DMS 273 (cell line): ENCODE results near the gene DUSP28.
"Not testable (repeated sequence)": the region's sequence is repeated elsewhere in the genome, so short reads cannot be mapped to it uniquely, and the experiment has no call there.

Experiments
- DNase-seq: peaks from one replicate; lab custom pipeline; 2025; ENCODE audit not compliant: unreplicated experiment; lab: John Stamatoyannopoulos, UW

DUSP28 gene, protein sequence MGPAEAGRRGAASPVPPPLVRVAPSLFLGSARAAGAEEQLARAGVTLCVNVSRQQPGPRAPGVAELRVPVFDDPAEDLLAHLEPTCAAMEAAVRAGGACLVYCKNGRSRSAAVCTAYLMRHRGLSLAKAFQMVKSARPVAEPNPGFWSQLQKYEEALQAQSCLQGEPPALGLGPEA

DNA sequence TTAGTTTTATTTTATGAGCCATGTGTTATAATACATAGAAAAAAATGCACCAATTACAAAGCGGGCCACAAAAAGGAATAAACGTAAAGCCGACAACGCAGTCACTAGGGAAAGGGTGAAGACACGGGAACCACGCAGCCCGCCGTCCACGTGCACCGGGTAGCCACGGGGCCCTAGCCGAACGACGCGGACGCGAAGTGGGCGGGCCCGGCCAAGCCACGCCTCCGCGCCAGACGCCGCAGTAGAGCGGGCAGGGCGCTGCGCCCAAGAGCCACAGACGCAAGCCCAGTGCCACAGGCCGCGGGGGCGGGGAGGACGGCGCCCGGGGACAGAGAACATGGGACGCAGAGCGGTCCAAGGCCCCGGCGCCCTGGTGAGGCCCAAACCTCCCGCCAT lies at the start of gene DUSP28:
Gene DUSP28 (plus strand): TSS at position 274 of the 396 bp plus-strand sequence. CDS start 328 bp downstream, outside the sequence.
- peak; percentile 95 for DNase-seq

DNA sequence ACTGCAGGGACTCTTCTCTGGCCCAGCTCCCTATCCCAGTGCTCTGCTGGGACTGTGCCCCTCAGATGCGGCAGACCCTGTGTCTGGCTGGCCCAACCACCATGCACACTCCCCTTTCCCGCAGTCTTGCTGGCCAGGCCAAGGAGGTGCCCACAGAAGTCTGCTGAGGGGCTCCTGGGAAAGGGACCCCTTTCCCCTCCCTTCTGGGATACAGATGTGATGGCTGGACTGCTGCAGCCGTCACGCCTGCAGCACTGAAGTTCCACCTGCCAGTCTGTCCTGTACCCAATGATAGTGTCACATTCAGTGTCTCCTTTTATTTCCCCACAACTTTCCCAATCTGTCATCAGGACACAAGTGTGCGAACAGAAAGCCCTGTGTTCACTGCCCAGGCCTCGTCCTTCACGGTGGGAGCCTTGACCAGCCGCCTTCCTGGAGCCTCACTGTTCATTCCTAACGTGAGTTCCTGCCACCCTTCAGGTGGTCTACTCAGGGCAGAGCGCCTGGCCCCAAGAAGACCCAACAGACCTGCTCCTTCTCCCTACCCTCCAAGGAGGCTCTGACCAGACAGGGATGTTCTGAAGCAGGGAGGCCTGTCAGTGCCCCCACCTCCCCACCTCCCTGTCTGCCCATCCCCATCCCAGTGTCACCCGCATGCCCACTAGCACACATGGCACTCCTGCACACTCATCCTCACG lies 49.5 kb upstream of the DUSP28 start:
- DNase-seq, result no peak

DNA sequence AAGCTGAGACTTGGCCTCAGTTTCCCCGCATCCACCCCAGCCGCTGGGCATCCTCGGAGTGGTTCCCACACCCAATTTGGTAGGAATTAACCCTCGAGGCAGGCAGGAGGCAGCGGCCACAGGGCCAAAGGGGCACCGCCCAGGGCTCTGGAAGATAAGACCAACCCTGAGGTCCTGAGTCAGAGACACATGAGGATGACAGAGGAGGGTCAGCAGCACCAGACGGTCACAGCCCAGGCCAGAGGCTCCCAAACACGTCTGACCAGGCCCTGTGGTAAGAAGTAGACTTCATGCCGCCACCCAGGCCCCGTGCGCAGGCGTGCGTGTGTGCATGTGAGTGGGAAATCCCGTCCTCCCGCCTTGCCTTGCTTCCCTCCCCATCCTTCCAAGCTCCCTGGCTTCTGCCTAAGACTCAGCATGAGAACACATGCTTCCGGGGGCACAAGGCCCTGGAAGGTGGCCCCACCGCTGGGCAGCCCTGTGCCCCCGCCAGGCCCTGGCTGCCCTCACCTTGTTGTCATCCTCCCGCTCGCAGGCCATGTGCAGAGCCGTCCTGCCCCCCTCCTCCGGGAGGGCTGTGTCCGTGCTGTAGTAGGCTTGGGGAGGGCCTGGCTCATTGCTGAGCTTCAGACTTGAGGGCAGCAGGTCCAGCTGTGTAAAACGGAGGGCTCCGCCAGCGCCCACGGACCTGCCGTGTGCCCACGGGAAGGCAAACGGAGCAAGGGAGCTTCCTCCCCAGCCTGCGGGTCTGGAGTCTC lies 48.6 kb upstream of the DUSP28 start:
- DNase-seq, result no peak

DNA sequence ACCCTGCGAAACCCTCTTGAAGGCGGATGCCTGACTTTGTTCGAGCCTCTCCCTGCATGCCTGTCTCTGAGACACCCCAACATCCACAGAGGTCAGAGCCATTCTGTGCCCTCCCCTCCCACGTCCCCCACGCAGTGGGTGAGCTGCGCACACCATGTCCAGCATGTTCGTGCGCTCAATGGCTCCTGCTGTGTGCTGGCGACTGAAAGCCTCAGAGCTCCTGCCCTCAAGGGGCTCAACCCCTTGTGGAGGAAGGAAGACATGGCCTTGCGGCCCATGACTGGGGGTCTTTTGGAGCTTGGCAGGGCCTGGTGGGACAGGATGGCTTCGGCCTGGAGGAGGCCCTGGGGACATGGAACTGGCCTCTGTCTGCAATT lies 48.1 kb upstream of the DUSP28 start:
- DNase-seq, result no peak

DNA sequence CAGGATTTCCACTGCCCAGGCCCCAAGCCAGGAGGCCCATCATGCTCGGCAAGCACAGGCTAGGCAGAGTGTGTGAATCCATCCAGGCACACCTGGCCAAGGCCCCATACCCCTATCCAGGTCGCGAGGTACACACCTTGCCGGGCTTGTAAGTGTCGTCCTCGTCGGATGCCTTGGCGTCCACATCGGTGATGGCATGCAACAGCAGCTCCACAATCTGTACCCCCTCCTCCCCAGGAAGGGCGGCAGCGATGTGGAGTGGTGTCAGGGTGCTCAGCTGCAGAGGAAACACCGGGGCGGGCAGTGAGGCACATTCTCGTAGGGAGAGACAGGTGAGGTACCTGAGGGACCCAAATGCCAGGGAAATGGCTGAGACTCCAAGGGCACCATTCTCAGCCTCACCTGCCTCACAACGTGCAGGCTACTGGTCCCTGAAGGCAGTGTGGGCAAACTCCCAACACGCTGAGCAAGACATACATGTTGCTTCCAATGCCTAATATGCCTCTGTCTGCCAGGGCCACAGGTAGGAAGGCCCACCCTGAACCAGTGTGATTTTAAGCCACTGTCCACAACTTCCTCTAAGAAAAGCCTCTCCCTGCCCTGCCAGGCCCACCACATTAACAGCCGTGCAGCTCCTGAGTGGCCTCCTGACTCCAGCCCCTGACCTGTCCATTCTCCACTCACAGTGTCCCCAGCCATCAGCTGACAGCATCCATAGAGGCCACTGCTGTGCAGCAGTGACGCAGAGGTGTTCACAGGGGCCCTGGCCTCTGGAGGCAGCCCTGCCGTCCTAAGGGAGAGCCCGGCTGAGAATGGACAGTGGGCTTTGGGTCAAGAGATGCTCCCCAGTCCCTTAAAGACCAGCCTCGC lies 47.3 kb upstream of the DUSP28 start:
- no peak for DNase-seq

DNA sequence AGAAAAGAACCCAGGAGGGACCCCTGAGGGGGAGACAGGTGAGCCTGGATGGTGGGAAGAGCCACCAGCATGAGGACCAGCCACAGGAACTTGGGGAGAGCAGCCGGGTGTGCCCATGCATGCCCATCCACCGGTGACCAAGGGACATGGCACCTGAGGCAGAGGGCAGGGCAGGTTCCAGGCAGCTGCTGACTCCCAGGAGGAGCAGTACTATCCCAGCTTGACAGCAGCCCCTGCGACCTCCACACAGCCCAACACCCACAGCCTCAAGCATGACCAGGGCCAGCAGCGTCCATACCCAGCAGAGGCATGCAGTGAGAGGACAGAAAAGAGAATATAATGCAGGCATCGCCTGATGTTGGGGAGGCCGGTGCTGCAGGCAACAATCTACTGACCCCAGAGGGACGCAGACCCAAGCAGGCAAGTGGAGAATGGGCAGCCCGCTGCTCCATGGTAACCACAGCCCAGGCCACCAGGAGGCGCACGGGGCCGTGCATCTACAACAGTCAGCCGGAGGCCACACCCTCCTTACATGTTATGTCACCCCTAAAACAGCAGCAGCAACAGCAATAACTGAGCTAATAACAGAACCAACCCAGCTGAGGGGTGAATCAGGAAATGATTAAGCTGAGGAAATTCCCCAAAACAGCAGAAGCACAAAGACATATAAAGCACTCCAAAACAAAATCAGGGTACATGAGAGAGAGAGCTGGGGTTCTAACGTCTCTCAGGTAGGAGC lies 46.4 kb upstream of the DUSP28 start:
- DNase-seq, result peak; percentile 74

DNA sequence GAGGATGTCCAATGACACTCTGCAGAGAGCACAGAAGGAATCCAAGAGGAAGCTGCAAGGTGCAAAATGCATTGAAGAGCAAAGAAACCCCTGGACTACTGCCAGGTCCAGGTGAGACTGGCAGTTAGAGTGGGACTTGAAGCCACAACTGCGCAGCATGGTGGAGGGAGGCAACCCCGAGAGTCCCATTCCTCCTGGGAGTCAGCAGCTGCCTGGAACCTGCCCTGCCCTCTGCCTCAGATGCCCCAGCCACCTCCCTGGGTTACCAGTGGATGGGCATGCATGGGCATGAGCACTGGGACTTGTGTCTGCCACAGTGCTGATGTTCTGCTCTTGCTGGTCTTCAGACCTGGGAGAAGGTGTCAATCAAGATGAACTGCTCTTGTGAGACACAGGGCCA lies 45.5 kb upstream of the DUSP28 start:
- no peak for DNase-seq

DNA sequence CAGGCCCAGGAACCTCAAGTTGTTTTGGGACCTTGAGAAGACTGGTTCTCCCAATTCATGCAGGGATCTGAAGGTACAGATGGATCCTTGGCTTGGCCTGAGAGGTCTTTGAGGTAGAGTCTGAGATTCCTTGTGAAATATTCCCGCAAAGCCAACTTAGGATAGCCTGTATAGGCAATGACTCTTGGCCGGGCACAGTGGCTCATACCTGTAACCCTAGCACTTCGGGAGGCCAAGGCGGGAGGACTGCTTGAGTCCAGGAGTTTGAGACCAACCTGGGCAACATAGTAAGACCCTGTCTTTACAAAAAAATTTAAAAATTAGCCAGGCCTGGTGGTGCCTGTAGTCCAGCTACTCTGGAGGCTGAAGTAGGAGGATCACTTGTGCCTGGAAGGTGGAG lies 42.8 kb upstream of the DUSP28 start:
- no peak for DNase-seq

DNA sequence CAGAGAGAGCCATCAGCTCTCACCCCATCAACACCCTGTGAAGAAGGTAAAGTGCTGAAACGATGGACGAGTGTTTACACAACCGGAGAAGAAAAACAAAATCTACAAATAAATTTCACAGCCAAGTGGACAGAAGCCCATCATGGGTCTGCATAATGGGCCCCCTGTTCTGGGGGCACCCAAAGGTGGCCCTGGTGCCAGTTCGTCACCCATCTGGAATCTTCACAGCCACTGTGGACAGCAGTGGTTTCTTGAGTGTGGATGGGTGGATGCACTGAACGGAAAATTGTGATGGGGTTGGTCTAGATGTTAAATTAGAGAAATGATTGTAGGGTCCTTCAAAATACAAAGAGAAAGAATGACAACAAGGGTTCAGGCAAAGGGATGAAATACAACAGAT lies 41.2 kb upstream of the DUSP28 start:
- DNase-seq, result no peak

DNA sequence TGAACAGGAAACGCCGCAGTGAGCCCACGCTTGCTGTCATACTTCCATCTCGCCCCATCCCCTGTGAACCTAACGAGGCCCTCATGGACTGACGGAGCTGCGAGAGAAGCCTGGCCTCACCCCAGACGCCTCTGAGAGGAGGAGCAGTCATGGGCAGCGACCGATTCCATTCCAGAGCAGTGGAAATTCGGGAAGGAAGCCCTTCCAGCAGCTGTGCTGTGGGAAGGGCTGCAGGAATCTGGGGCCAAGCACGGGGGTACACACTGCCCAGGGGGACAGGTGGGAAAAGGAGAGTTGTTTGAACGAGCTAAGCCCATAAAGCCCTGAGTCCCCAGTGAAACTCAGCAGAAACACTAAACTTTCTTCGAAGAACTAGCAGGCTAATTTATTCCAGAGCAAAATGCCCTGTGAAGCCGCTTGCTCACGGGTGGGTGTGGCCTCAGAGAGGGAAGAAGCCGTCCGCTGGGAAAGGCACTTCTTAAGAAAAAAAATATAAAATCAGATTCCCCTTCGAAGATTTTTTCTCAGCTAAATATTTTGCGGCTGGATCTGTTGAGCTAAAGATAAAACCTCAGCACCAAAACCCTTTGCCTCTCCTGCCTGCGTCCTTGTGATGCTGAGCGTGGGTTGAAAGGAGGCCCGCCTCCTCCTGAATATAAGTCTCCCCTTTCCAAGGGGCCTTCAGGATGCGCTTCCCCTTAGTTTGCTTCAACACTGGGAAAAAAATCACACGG lies 40.6 kb upstream of the DUSP28 start:
- no peak for DNase-seq

DNA sequence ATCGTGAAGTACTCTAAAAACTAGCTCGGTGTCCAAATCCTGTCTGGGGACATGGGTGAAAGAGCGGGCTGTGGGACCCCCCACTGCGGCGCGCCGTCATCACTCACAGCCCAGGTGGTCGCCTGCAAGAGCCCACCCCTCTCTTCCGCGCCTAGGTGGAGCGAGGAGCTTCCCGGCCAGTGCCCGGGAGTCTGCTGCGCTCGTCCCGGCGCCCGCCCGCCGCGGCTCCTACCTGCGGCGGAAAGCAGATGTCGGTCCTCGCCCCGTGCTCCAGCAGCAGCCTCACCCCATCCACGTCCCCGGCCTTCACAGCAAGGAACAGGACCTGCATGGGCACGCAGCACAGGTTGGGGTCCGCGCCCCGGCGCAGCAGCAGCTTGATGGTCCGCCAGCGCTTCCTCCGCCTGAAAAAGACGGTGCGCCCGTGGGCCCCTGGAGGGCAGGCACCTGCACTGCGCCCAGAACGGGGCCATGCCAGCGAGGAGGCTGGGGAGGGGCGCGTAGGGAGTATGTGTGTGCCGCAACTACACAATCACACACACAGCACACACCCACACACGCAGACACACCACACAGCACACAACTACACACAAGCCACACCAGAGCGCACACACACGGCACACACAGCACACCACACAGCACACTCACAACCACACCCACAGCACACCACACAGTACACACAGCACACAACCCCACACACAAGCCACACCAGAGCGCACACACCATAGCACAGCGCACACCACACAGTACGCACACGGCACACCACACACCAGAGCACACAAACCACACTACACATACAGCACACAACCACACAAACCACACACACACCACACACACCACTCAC lies 39.8 kb upstream of the DUSP28 start:
- no peak for DNase-seq

DNA sequence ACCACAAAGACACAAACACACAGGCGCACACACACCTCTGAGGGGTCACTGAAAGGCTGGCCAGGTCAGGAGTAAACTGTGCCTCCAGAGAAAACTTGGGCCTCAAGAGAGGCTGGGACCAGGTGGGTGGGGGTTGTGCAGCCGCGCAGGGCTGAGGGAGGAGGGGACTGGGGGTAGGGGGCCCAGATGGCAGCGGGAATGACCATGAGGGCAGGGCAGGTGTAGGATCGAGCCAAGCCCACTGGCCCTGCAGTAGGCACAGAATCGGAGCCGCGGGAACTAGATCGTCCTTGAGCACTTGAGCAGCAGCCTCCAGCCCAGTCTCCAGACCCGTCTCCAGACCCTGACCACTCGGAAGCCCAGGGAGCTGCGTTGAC lies 39.2 kb upstream of the DUSP28 start:
- DNase-seq, result no peak

DNA sequence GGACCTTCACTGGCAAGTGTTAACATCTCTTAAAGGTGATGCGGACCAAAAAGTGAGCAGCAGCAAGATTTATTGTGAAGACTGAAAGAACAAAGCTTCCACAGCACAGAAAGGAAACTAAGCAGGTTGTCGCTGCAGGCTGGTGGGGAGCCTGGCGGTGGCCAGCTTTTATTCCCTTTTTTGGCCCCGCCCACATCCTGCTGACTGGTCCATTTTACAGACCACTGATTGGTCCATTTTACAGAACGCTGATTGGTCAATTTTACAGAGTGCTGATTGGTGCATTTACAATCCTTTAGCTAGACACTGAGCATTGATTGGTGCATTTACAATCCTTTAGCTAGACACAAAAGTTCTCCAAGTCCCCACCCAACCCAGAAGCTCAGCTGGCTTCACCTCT lies 38.3 kb upstream of the DUSP28 start:
- DNase-seq, result not testable (repeated sequence)

DNA sequence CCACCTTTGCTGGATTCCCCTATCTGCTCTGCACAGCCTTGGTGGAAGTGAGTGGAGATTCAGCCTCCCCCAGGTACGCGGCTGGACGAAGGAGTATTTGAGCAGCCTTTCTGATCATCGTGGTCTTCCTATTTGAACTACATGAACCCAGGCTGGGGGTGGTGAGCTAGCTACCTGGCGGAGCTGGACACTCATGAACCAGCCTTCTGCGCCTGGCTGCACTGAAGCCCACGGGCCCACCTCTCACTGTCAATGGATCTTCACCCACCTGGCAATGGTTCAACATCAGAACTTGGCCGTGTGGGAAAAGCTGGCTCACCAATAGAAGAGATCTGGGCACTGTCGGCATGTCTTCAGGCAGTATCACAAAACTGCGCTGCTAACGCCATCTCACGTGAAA lies 37.8 kb upstream of the DUSP28 start:
- DNase-seq, result no peak

DNA sequence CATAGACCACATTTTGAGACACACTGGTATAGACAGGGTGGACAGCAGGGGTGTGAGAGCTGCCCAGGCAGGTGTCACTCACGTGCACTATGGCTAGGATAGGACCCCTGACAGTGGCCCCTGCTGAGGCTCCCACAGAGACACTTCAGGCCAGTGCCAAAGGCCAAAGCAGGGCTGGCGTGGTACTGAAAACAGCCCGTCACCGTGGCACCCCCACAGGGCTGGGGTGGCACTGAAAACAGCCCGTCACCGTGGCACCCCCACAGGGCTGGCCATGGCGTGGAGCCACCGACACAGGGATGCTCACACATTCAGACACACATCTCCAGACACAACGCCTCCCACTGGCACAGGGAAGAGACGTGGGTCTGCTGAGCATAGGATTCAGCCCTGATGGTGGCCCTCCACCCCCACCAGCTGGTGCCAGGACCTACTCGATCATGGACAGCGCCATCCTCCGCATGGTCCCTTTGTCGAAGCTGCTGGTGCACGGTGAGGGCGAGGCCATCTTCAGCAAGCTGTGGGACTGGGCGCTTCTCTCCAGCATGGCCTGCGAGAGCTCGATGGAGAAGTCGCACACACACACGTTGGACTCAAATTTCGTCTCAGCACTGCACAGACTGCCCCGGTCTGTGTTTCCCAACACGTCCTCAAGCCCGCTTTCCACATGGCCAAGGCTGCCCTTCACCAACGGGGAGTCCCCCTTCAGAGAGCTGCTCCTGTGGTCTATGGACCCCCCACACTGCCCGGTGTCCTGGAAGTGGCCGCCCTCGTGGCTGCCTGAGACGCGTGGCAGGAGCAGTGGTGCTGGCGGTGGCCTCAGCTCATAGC lies 36.5 kb upstream of the DUSP28 start:
- no peak for DNase-seq

DNA sequence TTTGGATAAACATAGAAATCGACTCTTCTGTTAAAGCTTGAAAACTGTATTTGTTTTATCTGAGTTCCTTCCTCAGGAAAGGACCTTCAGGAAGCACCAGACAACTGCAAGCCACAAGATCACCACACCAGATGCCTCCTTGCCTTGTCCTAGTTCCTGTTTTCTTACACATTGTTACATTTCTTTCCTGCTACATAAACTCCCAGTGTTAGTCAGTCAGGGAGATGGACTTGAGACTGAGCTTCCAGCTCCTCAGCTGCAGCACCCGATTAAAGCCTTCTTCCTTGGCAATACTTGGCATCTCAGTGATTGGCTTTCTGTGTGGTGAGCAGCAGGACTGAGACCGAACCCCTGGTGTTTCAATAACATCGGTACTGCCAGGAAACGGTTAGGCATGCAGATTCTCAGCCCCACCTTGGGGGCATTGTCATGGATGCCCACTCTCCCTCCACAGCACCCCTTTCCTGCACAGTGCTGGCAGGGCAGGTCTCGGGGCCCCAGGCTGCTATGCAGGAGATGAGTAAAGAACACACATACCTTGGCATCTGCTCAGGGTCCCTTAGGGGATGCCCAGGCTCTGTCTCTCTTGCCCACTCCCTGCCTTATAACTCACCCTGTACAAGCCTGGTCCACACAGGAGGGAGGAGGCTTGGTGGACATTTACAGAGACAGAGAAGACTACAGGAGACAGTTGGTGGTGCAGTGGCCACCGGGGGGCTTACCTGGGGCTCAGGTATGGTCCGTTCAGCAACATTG lies 35.0 kb upstream of the DUSP28 start:
- DNase-seq, result no peak

DNA sequence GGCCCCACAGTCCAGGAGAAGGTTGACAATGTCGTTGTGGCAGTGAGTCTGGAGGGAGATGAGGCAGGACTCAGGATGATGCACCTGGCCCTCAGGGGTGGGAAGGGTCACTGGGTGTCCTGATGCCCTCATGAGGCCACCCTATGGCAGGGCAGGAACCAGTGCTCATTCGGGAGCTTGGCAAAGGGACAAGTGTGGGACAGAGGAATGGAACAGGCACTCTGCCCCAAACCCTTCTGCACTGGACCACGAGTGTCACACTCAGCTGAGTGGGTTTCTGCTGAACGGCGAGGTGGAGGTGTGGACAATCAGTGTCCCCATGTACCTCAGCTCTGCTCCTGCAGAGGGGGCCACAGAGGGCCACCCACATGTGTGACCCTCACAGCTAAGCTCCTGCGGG lies 34.4 kb upstream of the DUSP28 start:
- DNase-seq, result no peak

DNA sequence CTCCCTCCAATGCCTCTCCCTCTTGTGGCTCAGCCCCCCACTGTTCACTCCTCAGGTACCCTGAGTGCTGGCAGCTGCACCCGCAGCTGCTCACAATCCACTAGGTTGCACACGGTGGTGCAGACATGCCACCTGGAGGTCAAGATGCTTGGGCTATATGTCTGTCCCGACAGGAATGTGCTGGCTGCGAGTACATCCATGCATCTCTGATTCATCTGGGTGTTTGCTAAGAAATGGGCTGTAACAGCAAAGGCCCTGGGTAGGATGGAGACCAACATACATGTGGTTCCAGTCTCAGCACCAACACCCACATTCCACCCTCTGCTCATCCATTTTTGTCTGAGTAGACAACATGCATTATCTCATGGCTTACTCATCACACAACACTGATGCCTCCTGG lies 33.6 kb upstream of the DUSP28 start:
- no peak for DNase-seq
